Measurements from ENCODE around the gene ELMO1. TPM values are rescaled to one million over a fixed set of nuclear protein-coding genes. Genes with fewer than 3 reads are reported as not detected.

The ELMO1 gene
- total RNA-seq, 1 experiment from 2014 or later, result 7.8 TPM

DNA sequence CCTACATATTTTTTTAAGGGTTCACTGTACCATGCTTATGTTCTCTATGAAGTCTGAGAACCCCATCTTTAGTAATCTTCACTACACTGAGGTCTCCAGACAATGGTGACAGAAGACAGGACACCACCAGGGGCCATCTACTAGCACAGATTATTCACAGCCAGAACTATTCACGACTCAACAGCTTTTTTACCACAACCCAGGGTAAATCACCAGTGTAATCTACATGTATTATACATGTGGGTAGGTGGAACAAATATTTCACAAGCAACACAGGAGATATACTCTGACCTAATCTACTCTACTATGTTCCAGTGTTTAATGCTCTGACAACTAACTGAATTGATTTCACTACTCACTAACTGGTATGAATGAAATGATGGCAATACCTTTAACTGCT lies 136.1 kb downstream of the ELMO1 start:
- H3K36me3 Mint-ChIP-seq (ENCODE audit: insufficient read depth in 1 of 3, low read depth in 3 of 3), result 0 out of 7 replicates have a peak, but pooled peaks cover 0 to 3% (median 0%) of the 10 kb centered on the region in 3 experiments
- no peak overlapping the region for H3K56ac ChIP-seq (ENCODE audit: insufficient read length, low read depth, low read length)

More for the DNA sequence above, 136.1 kb downstream of the ELMO1 start:
- H2BK12ac ChIP-seq (ENCODE audit: insufficient read length, low read depth, low read length), result no peak overlapping the region
- H3K9me3 Mint-ChIP-seq, result no peaks in the 10 kb centered on the region
- no peak overlapping the region for H3K18ac ChIP-seq (ENCODE audit: insufficient read length, low read depth, low read length)
- WGBS (ENCODE audit: extremely low coverage, insufficient read length, low lambda C conversion rate), result no CpG with 5 or more reads among the region's 1 CpG
- DNase-seq, result no peak
- no peak overlapping the region for H3K14ac ChIP-seq (ENCODE audit: insufficient read depth, low read length)
- H2AK5ac ChIP-seq (ENCODE audit: insufficient read length, low read length), result no peak overlapping the region
- H2BK120ac ChIP-seq (ENCODE audit: low read depth, low read length, poor library complexity, severe bottlenecking), result no peak overlapping the region
- H4K5ac ChIP-seq (ENCODE audit: insufficient read length, low read depth, low read length), result no peak overlapping the region
- no peaks in the 10 kb centered on the region; the same call in 1 of the 2 replicates for H3K4me1 ChIP-seq (ENCODE audit: insufficient read depth, low read length)
- H2BK20ac ChIP-seq (ENCODE audit: low read depth, low read length, poor library complexity, severe bottlenecking), result no peak overlapping the region
- H4K91ac ChIP-seq (ENCODE audit: insufficient read length, low read depth, low read length), result no peak overlapping the region
- no peaks in the 10 kb centered on the region for H3K79me2 ChIP-seq (ENCODE audit: insufficient read depth, low read length)
- H3K23me2 ChIP-seq (ENCODE audit: insufficient read length, low read depth, low read length, poor library complexity, severe bottlenecking), result no peaks in the 10 kb centered on the region
- no peak overlapping the region for H2AFZ ChIP-seq (ENCODE audit: low read length)
- no peak overlapping the region for H3K9ac ChIP-seq (ENCODE audit: extremely low read depth, insufficient read length, low read length)
- H2BK15ac ChIP-seq (ENCODE audit: low read depth, low read length), result no peak overlapping the region
- H3K27ac ChIP-seq (ENCODE audit: insufficient read length, low read depth, low read length), result no peak overlapping the region
- H3K27ac Mint-ChIP-seq, result no peak overlapping the region
- H3K27me3 Mint-ChIP-seq (ENCODE audit: low read depth), result no peaks in the 10 kb centered on the region
- no peaks in the 10 kb centered on the region for H3K27me3 ChIP-seq (ENCODE audit: insufficient read depth, low read length)
- H3K4me3 Mint-ChIP-seq, result no peak overlapping the region
- H4K8ac ChIP-seq (replicated peaks; ENCODE audit: insufficient read length, low read depth, low read length), result no peak overlapping the region
- no peaks in the 10 kb centered on the region for H3K9me3 ChIP-seq (ENCODE audit: control insufficient read depth, low read depth, low read length)
- H3K4me2 ChIP-seq (ENCODE audit: insufficient read depth, insufficient read length, low read length), result no peak overlapping the region
- no peak overlapping the region for H3K23ac ChIP-seq (ENCODE audit: insufficient read length, low read depth, low read length)
- TF ChIP-seq, protein P1, sequence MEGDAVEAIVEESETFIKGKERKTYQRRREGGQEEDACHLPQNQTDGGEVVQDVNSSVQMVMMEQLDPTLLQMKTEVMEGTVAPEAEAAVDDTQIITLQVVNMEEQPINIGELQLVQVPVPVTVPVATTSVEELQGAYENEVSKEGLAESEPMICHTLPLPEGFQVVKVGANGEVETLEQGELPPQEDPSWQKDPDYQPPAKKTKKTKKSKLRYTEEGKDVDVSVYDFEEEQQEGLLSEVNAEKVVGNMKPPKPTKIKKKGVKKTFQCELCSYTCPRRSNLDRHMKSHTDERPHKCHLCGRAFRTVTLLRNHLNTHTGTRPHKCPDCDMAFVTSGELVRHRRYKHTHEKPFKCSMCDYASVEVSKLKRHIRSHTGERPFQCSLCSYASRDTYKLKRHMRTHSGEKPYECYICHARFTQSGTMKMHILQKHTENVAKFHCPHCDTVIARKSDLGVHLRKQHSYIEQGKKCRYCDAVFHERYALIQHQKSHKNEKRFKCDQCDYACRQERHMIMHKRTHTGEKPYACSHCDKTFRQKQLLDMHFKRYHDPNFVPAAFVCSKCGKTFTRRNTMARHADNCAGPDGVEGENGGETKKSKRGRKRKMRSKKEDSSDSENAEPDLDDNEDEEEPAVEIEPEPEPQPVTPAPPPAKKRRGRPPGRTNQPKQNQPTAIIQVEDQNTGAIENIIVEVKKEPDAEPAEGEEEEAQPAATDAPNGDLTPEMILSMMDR (conservative IDR thresholded peaks at IDR 0.05), result no peak
- H3K4me1 Mint-ChIP-seq, result peaks cover 11 to 13% of the 10 kb centered on the region in 2 experiments
- no peak overlapping the region for H2BK5ac ChIP-seq (ENCODE audit: insufficient read length, low read length)
- no peak overlapping the region for H3T11ph ChIP-seq (ENCODE audit: low read length)
- H3K79me1 ChIP-seq (ENCODE audit: insufficient read depth, low read depth, low read length, poor library complexity, severe bottlenecking), result no peaks in the 10 kb centered on the region
- H3K4ac ChIP-seq (ENCODE audit: low read depth, low read length), result no peak overlapping the region
- H4K20me1 ChIP-seq (ENCODE audit: control insufficient read depth, insufficient read depth, insufficient read length), result no peaks in the 10 kb centered on the region
